Esophagus (tissue), 2 donors: ENCODE measurements around the gene SAE1. TPM values are rescaled to one million over a fixed set of nuclear protein-coding genes. Genes with fewer than 3 reads are reported as not detected.

Experiments used
- H3K27ac ChIP-seq, 2 donors: one replicate each; pipeline ENCODE4 v1.5.1; 2013; ENCODE audit warnings: low read depth in 2 of 2, mild to moderate bottlenecking in 2 of 2, inconsistent platforms in 1 of 2, low read length in 1 of 2, moderate library complexity in 1 of 2
- H3K27me3 ChIP-seq, 2 donors: one replicate each; pipeline ENCODE4 v1.6.1; 2013; ENCODE audit warnings: low read length in 2 of 2, control low read depth in 1 of 2, mild to moderate bottlenecking in 1 of 2; ENCODE audit not compliant: insufficient read depth in 2 of 2, control insufficient read depth in 1 of 2
- H3K36me3 ChIP-seq, 2 donors: one replicate each; pipeline ENCODE4 v1.6.1; 2013; ENCODE audit warnings: low read length in 1 of 2; ENCODE audit not compliant: control insufficient read depth in 2 of 2, insufficient read depth in 2 of 2
- H3K4me1 ChIP-seq, 2 donors: one replicate each; pipeline ENCODE4 v1.6.1; 2013; ENCODE audit warnings: low read length in 1 of 2; ENCODE audit not compliant: control insufficient read depth in 2 of 2, insufficient read depth in 2 of 2
- H3K4me3 ChIP-seq, 2 donors: one replicate each; pipeline ENCODE4 v1.5.1; 2013; ENCODE audit warnings: low read length in 2 of 2, mild to moderate bottlenecking in 2 of 2, low read depth in 1 of 2, moderate library complexity in 1 of 2
- H3K9me3 ChIP-seq, 2 donors: one replicate each; pipeline ENCODE4 v1.6.1; 2013; ENCODE audit warnings: mild to moderate bottlenecking in 2 of 2, low read depth in 1 of 2, low read length in 1 of 2, moderate library complexity in 1 of 2; ENCODE audit not compliant: control insufficient read depth in 2 of 2, insufficient read depth in 1 of 2
- WGBS, 2 donors: extraction: QIAGEN DNeasy Blood & Tissue Kit; methylation state at CpG; one replicate each; pipeline ENCODE4 v1.1.7; 2013; 5-methylcytosine and 5-hydroxymethylcytosine counted together
- polyA plus RNA-seq, 2 donors: library from polyadenylated mRNA; stranded (reverse); fragments of 200-250 nt; gene quantifications; one replicate each; pipeline ENCODE4 v1.2.3, GENCODE V29; 2013
- donor health status: healthy with polysubstance abuse.
- donor health status: Bipolar disorder and iron deficiency.

Gene SAE1
- polyA plus RNA-seq, result 10 to 100 TPM; 17.1 to 53.4 TPM

GRCh38 chr19:47130589-47131227 is at the start of gene SAE1:
SAE1 (plus strand) TSS chr19:47130835; CDS start chr19:47130931, 96 bp downstream.
- peaks cover 2 to 3% of the 10 kb centered on the region in 2 donors for H3K4me1 ChIP-seq
- no peaks in the 10 kb centered on the region for H3K27me3 ChIP-seq
- H3K4me3 ChIP-seq, result peak within 1 kb of the TSS; percentile 68 to 86
- peaks cover 0 to 3% of the 10 kb centered on the region in 2 donors for H3K36me3 ChIP-seq
- no peaks in the 10 kb centered on the region for H3K9me3 ChIP-seq
- 0% methylated on average over 51 of the region's 51 CpGs for WGBS, 2 donors
- H3K27ac ChIP-seq, result peak within 1 kb of the TSS; percentile 89 to 91

- Histone ChIP-seq H3K4me3 (no peak overlapping the region), H3K27me3 (no peaks in the 10 kb centered on the region), H3K9me3 (no peaks in the 10 kb centered on the region), H3K27ac (no peak overlapping the region), H3K36me3 (peaks cover 18 to 41% of the 10 kb centered on the region in 2 donors), H3K4me1 (no peaks in the 10 kb centered on the region)
- WGBS, 2 donors, result 77 to 79% methylated on average over 6 of the region's 6 CpGs
Observed at GRCh38 chr19:47081095-47081494, 49.5 kb upstream of the SAE1 start.

GRCh38 chr19:47082493-47082892 is 48.1 kb upstream of the SAE1 start:
- H3K36me3 ChIP-seq, result peaks cover 18 to 46% of the 10 kb centered on the region in 2 donors
- no peaks in the 10 kb centered on the region for H3K9me3 ChIP-seq
- no peaks in the 10 kb centered on the region for H3K27me3 ChIP-seq
- WGBS, 2 donors, result 95% methylated on average over 5 of the region's 5 CpGs
- no peak overlapping the region for H3K4me3 ChIP-seq
- H3K27ac ChIP-seq, result no peak overlapping the region
- H3K4me1 ChIP-seq, result no peaks in the 10 kb centered on the region

GRCh38 chr19:47084879-47085439 is 45.7 kb upstream of the SAE1 start:
- Histone ChIP-seq H3K9me3 (no peaks in the 10 kb centered on the region), H3K27ac (no peak overlapping the region), H3K36me3 (peaks cover 21 to 55% of the 10 kb centered on the region in 2 donors), H3K27me3 (no peaks in the 10 kb centered on the region), H3K4me1 (no peaks in the 10 kb centered on the region), H3K4me3 (no peak overlapping the region)
- 94 to 96% methylated on average over 24 of the region's 24 CpGs for WGBS, 2 donors

DNA sequence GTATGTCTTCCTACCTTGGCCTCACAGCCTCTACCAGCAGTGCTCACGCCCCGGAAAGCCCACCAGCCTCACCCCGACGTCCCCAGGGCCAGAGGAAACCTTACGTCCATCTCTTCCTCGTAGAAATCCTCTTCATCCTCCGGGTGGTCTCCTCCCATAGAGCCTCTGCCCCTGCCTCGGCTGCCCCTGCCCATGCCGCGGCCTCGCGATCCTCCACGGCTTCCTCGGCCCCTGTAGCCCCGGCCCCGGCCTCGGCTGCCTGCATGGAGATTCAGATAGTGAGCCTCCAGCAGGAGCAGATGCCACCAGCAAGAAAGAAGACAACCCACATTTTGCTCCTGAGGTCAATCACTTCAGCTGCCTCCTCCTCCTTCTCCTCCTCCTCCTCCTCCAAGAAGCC is 44.4 kb upstream of the SAE1 start:
- WGBS, 2 donors, result 94 to 96% methylated on average over 17 of the region's 17 CpGs
- Histone ChIP-seq H3K9me3 (no peaks in the 10 kb centered on the region), H3K27me3 (no peaks in the 10 kb centered on the region), H3K27ac (no peak overlapping the region), H3K4me3 (no peak overlapping the region), H3K36me3 (peaks cover 18 to 56% of the 10 kb centered on the region in 2 donors), H3K4me1 (no peaks in the 10 kb centered on the region)

DNA sequence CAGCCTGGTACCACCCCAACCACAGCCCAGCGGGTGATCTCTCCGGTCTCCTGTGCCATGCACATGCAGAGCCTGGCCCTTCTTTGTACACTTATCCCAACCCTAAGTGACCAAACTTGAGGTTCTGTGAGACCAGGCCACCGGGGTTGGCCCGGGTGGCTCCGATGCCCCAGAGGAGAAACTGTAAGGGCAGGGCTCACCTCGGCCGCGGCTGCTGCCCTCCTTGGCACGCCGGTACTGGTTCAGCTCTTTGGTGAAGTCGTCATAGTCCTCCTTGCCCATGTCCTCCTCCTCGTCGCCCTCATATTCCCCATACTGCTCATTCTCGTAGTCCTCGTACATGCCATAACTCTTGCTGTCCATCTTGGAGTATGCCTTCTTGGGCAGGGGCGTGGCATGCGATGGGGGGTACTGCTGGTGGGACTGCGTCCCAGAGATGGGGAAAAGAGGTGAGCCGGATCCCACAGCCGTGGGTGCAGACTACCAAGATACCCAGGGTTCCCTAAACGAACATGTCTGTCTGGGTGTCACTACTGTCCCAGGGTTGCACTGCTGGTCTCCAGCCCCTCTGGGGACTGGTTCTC is 40.8 kb upstream of the SAE1 start:
- no peaks in the 10 kb centered on the region for H3K9me3 ChIP-seq
- H3K36me3 ChIP-seq, result peaks cover 7 to 37% of the 10 kb centered on the region in 2 donors
- H3K27me3 ChIP-seq, result no peaks in the 10 kb centered on the region
- no peak overlapping the region for H3K4me3 ChIP-seq
- 93 to 94% methylated on average over 21 of the region's 21 CpGs for whole genome bisulfite sequencing, 2 donors
- H3K4me1 ChIP-seq, result peaks cover 1 to 2% of the 10 kb centered on the region in 2 donors
- H3K27ac ChIP-seq, result no peak overlapping the region

GRCh38 chr19:47093254-47093653 is 37.4 kb upstream of the SAE1 start:
- Histone ChIP-seq H3K4me1 (peaks cover 14 to 23% of the 10 kb centered on the region in 2 donors), H3K27me3 (no peaks in the 10 kb centered on the region), H3K36me3 (peaks cover 7 to 23% of the 10 kb centered on the region in 2 donors), H3K9me3 (no peaks in the 10 kb centered on the region), H3K27ac (peak overlapping the region; percentile 92 to 100), H3K4me3 (no peak overlapping the region)
- 75 to 76% methylated on average over 5 of the region's 5 CpGs for WGBS, 2 donors

GRCh38 chr19:47093841-47094240 is 36.8 kb upstream of the SAE1 start:
- no peaks in the 10 kb centered on the region for H3K27me3 ChIP-seq
- no peaks in the 10 kb centered on the region for H3K9me3 ChIP-seq
- 76 to 84% methylated on average over 10 of the region's 10 CpGs for WGBS, 2 donors
- H3K4me1 ChIP-seq, result peaks cover 14 to 25% of the 10 kb centered on the region in 2 donors
- peaks cover 7 to 19% of the 10 kb centered on the region in 2 donors for H3K36me3 ChIP-seq
- H3K4me3 ChIP-seq, result no peak overlapping the region
- peak overlapping the region; percentile 92 to 100 for H3K27ac ChIP-seq

DNA sequence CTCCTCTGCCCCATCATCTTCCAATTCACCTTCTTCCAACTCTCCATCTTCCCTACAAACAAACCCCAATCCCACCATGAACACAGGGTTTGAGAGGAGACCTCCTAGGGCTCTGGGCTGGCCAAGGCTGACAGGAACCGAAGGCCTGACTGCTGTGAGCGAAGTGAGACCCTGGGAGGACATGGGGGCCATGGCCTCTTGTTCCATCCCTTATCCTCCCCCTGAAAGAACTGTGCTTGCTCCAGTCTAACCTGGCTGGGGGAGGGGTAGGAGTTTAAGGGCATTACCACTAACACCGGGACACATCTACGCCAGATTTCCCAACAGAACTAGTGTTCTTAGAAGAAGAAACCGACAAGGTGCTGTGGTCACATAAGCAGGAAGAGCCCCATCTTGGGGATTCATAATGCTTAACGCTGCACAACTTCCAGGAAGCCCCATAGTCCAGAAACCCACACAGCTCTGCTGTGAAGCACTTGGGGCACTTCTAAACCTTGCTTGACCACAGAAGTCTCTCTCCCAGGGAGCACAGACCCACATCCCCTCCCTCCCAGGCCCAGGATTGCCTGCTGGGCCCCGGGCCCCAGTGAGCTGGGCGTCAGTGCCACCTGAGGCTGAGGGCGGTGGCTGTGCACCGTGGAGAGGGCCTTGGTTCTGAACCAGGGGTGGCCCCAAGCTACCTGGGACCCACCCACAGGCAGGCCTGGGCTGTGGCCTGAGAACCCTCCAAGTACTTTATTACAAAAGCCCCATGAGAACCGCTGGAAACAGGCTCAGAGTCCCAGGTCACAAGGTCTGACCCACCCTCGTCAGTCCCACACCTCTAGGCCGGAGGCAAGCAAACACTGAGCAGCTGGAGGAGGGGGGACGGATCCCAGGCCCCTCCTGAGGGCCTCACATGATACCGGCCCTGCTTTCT is 35.8 kb upstream of the SAE1 start:
- Histone ChIP-seq H3K36me3 (peaks cover 4 to 12% of the 10 kb centered on the region in 2 donors), H3K27me3 (no peaks in the 10 kb centered on the region), H3K4me3 (no peak overlapping the region), H3K27ac (peak overlapping the region; percentile 92 to 100), H3K4me1 (peaks cover 14 to 25% of the 10 kb centered on the region in 2 donors), H3K9me3 (no peaks in the 10 kb centered on the region)
- WGBS, 2 donors, result 47 to 57% methylated on average over 15 of the region's 15 CpGs
